Measurements from ENCODE around the gene RNF215. TPM values are rescaled to one million over a fixed set of nuclear protein-coding genes. Genes with fewer than 3 reads are reported as not detected.

Gene RNF215
- total RNA-seq, 3 donors from 2014 or later: 13.3 to 15.4 (median 14.0) TPM

DNA sequence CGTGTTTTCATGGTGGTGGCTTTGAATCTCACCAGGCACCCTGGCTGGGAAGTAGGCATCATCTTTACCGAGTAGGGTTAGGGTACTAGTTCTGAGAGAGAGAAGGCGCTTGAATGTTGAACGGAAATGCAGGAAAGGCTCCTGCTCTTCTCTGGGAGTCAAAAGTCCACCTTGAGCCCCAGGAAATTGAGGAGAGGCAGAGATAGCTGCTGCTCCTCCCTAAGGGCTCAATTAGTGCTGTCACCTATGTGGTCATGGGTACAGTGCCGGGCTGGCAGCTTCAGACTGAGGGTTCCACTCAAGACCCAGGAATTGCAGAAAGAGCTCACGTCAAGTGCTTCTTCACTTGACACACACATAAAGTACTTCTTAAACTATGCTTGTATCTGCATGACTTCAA lies 28.7 kb downstream of the RNF215 start:
- no peak for DNase-seq (ENCODE audit: low spot score in 2 of 2)
- no peaks in the 10 kb centered on the region for H3K36me3 ChIP-seq
- peaks cover 0 to 11% of the 10 kb centered on the region in 2 donors for H3K4me1 ChIP-seq
- H3K9me3 ChIP-seq: no peaks in the 10 kb centered on the region
- no peaks in the 10 kb centered on the region for H3K27me3 ChIP-seq
- TF ChIP-seq, protein P1, sequence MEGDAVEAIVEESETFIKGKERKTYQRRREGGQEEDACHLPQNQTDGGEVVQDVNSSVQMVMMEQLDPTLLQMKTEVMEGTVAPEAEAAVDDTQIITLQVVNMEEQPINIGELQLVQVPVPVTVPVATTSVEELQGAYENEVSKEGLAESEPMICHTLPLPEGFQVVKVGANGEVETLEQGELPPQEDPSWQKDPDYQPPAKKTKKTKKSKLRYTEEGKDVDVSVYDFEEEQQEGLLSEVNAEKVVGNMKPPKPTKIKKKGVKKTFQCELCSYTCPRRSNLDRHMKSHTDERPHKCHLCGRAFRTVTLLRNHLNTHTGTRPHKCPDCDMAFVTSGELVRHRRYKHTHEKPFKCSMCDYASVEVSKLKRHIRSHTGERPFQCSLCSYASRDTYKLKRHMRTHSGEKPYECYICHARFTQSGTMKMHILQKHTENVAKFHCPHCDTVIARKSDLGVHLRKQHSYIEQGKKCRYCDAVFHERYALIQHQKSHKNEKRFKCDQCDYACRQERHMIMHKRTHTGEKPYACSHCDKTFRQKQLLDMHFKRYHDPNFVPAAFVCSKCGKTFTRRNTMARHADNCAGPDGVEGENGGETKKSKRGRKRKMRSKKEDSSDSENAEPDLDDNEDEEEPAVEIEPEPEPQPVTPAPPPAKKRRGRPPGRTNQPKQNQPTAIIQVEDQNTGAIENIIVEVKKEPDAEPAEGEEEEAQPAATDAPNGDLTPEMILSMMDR (IDR thresholded peaks at IDR 0.05): no peak
- TF ChIP-seq POLR2AphosphoS5 (IDR thresholded peaks at IDR 0.05): no peak
- no peak for TF ChIP-seq POLR2A (IDR thresholded peaks at IDR 0.05)
- no peak overlapping the region for H3K27ac ChIP-seq
- intact Hi-C loops (cut with DNase I; ENCODE audit: low total_unique reads): no loop called here
- H3K4me3 ChIP-seq: no peak overlapping the region

DNA sequence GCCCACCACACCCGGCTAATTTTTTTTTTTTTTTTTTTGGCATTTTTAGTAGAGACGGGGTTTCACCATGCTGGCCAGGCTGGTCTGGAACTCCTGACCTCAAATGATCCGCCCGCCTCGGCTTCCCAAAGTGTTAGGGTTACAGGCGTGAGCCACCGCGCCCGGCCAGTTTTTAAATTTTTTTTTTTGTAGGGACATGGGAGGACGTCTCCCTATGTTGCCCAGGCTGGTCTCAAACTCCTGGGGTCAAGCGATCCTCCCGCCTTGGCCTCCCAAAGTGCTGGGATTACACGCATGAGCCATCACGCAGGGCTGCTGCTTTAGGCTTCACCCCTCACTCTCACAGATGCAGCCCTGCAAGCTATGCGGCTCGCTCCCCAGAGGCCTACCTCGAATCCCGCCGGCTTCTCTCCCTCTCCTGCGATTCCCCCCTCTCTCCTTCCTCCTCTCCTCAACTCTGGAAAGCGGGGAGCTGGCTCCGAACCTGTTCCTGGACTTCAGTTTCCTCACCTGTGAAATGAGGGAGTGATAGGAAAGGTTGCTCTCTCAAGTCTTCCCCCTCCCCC lies 29.5 kb downstream of the RNF215 start:
- intact Hi-C loops (cut with DNase I; ENCODE audit: low total_unique reads): no loop called here
- TF ChIP-seq, protein P1 (IDR thresholded peaks at IDR 0.05): no peak
- TF ChIP-seq POLR2AphosphoS5 (IDR thresholded peaks at IDR 0.05): no peak
- TF ChIP-seq POLR2A (IDR thresholded peaks at IDR 0.05): no peak
- H3K4me1 ChIP-seq: peaks cover 0 to 11% of the 10 kb centered on the region in 2 donors
- H3K36me3 ChIP-seq: no peaks in the 10 kb centered on the region
- no peaks in the 10 kb centered on the region for H3K9me3 ChIP-seq
- H3K27ac ChIP-seq: no peak overlapping the region
- DNase-seq (ENCODE audit: low spot score in 2 of 2): no peak
- H3K4me3 ChIP-seq: peak overlapping the region in 2 of 3 donors; percentile 82 to 91
- H3K27me3 ChIP-seq: no peaks in the 10 kb centered on the region

DNA sequence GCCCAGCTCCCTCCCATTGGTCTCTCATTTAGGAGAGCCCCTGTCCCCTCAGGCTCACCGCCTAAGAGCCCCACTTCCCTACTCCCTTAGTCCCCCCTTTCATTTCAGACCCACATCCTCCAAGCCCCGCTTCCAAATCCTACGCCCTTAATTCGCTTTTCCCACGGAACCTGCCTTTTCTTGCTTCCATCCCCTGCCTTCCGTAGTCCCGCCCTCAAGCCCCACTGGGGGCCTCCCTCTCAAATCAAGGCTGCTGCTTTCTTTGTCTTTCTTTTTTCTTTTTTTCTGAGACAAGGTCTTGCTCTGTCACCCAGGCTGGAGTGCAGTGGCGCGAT lies 30.0 kb downstream of the RNF215 start:
- Histone ChIP-seq H3K4me3 (peak overlapping the region; percentile 82 to 97 (median 91)), H3K27me3 (no peaks in the 10 kb centered on the region), H3K4me1 (peaks cover 0 to 11% of the 10 kb centered on the region in 2 donors), H3K9me3 (no peaks in the 10 kb centered on the region), H3K27ac (peak overlapping the region; percentile 98 to 99), H3K36me3 (no peaks in the 10 kb centered on the region)
- DNase-seq (ENCODE audit: low spot score in 2 of 2): no peak
- intact Hi-C loops (cut with DNase I; ENCODE audit: low total_unique reads): no loop called here
- TF ChIP-seq POLR2A (IDR thresholded peaks at IDR 0.05): no peak
- TF ChIP-seq, protein P1 (IDR thresholded peaks at IDR 0.05): no peak
- no peak for TF ChIP-seq POLR2AphosphoS5 (IDR thresholded peaks at IDR 0.05)

GRCh38 chr22:30356449-30357235 lies 30.6 kb downstream of the RNF215 start, which contains the start of the genes CCDC157 and SF3A1:
TSS of gene CCDC157 (plus strand) at chr22:30357007. CDS start at chr22:30366001, 8,994 bp downstream.
TSS of gene SF3A1 (minus strand) at chr22:30356894. CDS start at chr22:30356792, 102 bp downstream.
- H3K36me3 ChIP-seq: no peaks in the 10 kb centered on the region
- peak within 1 kb of the TSS; percentile 82 to 97 (median 91) for H3K4me3 ChIP-seq
- H3K4me1 ChIP-seq: peaks cover 0 to 11% of the 10 kb centered on the region in 2 donors
- no peaks in the 10 kb centered on the region for H3K9me3 ChIP-seq
- TF ChIP-seq, protein P1 (IDR thresholded peaks at IDR 0.05): no peak
- peak; percentile 88 to 99 (median 98) for TF ChIP-seq POLR2AphosphoS5 (IDR thresholded peaks at IDR 0.05)
- peak; percentile 79 for TF ChIP-seq POLR2A (IDR thresholded peaks at IDR 0.05)
- no peaks in the 10 kb centered on the region for H3K27me3 ChIP-seq
- intact Hi-C loops (cut with DNase I; ENCODE audit: low total_unique reads): no loop called here
- H3K27ac ChIP-seq: peak within 1 kb of the TSS; percentile 98 to 99
- peak; percentile 83 to 85 for DNase-seq (ENCODE audit: low spot score in 2 of 2)

DNA sequence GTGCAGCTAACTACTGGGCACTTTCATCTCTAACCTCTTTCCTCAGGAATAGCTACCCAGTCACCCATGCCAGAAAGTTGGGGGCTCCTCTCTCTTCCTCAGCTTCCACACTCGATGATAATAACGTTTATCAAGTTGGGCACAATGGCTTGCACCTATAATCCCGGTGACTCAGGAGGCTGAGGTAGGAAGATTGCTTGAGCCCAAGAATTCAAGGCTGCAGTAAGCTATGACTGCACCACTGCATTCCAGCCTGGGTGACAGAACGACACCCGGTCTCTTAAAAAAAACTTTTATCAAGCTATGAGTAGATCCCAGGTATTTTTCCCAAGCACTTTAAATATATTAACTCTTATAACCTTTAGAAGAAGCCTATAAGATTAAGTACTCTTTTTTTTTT lies 32.6 kb downstream of the RNF215 start:
- no peak for TF ChIP-seq POLR2AphosphoS5 (IDR thresholded peaks at IDR 0.05)
- TF ChIP-seq, protein P1 (IDR thresholded peaks at IDR 0.05): no peak
- TF ChIP-seq POLR2A (IDR thresholded peaks at IDR 0.05): no peak
- Histone ChIP-seq H3K9me3 (no peaks in the 10 kb centered on the region), H3K4me1 (peaks cover 0 to 11% of the 10 kb centered on the region in 2 donors), H3K27ac (peak overlapping the region in 1 of 2 donors; percentile 56), H3K4me3 (peak overlapping the region in 1 of 3 donors; percentile 91), H3K36me3 (no peaks in the 10 kb centered on the region), H3K27me3 (no peaks in the 10 kb centered on the region)
- intact Hi-C loops (cut with DNase I; ENCODE audit: low total_unique reads): no loop called here
- no peak for DNase-seq (ENCODE audit: low spot score in 2 of 2)

All from breast epithelium (tissue), 4 donors.